Heart left ventricle (tissue), 13 donors: ENCODE measurements around the gene SCAP.

Experiments used
- CTCF ChIP-seq, 12 donors: fragments of 200-600 bp; sonication (generic) in 4 of 12; IDR thresholded peaks; one replicate each; pipeline versions ENCODE4 v1.5.0 to v1.8.0; 2018 to 2022; ENCODE audit warnings: antibody characterized with exemption in 12 of 12, mild to moderate bottlenecking in 5 of 12
- POLR2A ChIP-seq, 2 donors: fragments of 450-650 bp; IDR thresholded peaks; one replicate each; pipeline ENCODE4 v1.6.1; 2017; ENCODE audit warnings: antibody characterized with exemption in 2 of 2, mild to moderate bottlenecking in 2 of 2, moderate library complexity in 2 of 2
- donor health status: ischemic (EF 13 %, LVEDD 7.1; RV severe dilation, severe dysfunction).
- donor health status: DM: no; HTN: yes; CAD: no.
- donor health status: DM: no; HTN: no; CAD: no.
- donor health status: ischemic (EF 25% LVEDD 6.9; RV normal size, moderate dysfunction).
- donor health status: ischemic (EF 25% LVEDD 5.7; RV mildly dilated, moderate dysfunction).
- donor health status: ischemic (EF 35%, LVEDD 5.7; RV mildly dilated, moderate dysfunction).
- donor health status: nonischemic (EF 11% LVEDD 7.7; RV severe dilation, severe dysfunction).
- donor health status: DM: yes; HTN: yes; CAD: no.
- donor health status: PGD.
- donor health status: ischemic (EF 29% LVEDD 5.4; RV normal size, mild dysfunction).
- donor health status: nonischemic (EF 23%, LVEDD 6.1; RV moderate dilation, normal function).

DNA sequence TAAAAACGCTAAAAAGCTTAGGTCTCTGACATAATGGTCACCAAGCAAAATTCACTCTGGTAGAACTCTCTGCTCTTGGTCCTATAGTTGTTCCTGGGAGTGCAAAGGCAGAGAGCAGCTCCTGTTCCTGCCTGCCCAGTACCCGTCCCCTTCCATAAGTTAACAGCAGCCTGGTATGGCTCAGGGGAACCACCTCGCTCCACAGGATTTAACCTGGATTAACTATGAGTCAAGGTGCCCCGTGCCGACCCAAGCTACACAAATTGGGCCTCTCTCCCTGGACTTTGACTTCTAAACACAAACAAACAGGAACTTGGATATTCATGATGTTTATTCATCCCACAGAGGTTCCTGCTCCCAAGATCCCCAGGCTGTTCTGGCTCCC lies 32.1 kb downstream of the SCAP start:
- no peak for TF ChIP-seq POLR2A (IDR thresholded peaks at IDR 0.05)
- TF ChIP-seq CTCF (IDR thresholded peaks at IDR 0.05), result no peak
